Gastroesophageal sphincter (tissue), 4 donors: Measurements from ENCODE around the gene SURF2. TPM values are rescaled to one million over a fixed set of nuclear protein-coding genes. Genes with fewer than 3 reads are reported as not detected.

Experiments
- ATAC-seq: fragments of 150-250 bp; one replicate; pipeline ENCODE4 v1.9.1; 2016; ENCODE audit warnings: mild to moderate bottlenecking, moderate library complexity
- H3K27ac ChIP-seq, 4 donors: fragments of 200-600 bp; sonication (generic) in 3 of 4; 1 replicate in 3 of 4; 2 replicates in 1 of 4; pipeline ENCODE4 v1.5.1; 2016 to 2019
- H3K27me3 ChIP-seq: fragments of 200-600 bp; sonication (generic); one replicate; pipeline ENCODE4 v1.5.1; 2019
- H3K36me3 ChIP-seq, 2 donors: fragments of 200-600 bp; sonication (generic); one replicate each; pipeline ENCODE4 v1.5.1; 2019; ENCODE audit warnings: control low read depth in 1 of 2
- H3K4me1 ChIP-seq, 3 donors: fragments of 200-600 bp; sonication (generic); 1 replicate in 2 of 3; 2 replicates in 1 of 3; pipeline ENCODE4 v1.5.1; 2016 to 2019; ENCODE audit warnings: control low read depth in 2 of 3
- H3K4me3 ChIP-seq, 2 donors: fragments of 200-600 bp; sonication (generic); one replicate each; pipeline ENCODE4 v1.5.1; 2019; ENCODE audit warnings: mild to moderate bottlenecking in 1 of 2, moderate library complexity in 1 of 2
- H3K9me3 ChIP-seq, 3 donors: fragments of 200-600 bp; sonication (generic); one replicate each; pipeline ENCODE4 v1.5.1; 2017 to 2019; ENCODE audit warnings: control low read depth in 2 of 3
- CTCF ChIP-seq, 4 experiments: fragments of 200-600 bp in 2 of 4; fragments of 450-650 bp in 2 of 4; sonication (generic) in 1 of 4; IDR thresholded peaks; one replicate each; pipeline ENCODE4 v1.5.1; 2017 to 2019; ENCODE audit warnings: antibody characterized with exemption in 4 of 4, mild to moderate bottlenecking in 2 of 4, moderate library complexity in 2 of 4
- EP300 ChIP-seq: sonication (generic); formaldehyde crosslinking; IDR thresholded peaks from one replicate; pipeline ENCODE4 v1.6.1; 2017; ENCODE audit warnings: antibody characterized with exemption, mild to moderate bottlenecking
- POLR2A ChIP-seq, 2 donors: fragments of 450-650 bp; IDR thresholded peaks; one replicate each; pipeline ENCODE4 v1.6.1; 2017; ENCODE audit warnings: antibody characterized with exemption in 2 of 2, mild to moderate bottlenecking in 2 of 2, moderate library complexity in 1 of 2
- POLR2AphosphoS5 ChIP-seq: sonication (generic); formaldehyde crosslinking; IDR thresholded peaks from one replicate; pipeline ENCODE4 v1.6.1; 2017; ENCODE audit warnings: antibody characterized with exemption
- WGBS, 2 donors: methylation state at CpG; one replicate each; pipeline ENCODE4 v1.1.5; 2018; ENCODE audit warnings: low coverage in 1 of 2; 5-methylcytosine and 5-hydroxymethylcytosine counted together
- total RNA-seq, 4 donors: library from RNA; depleted of rRNA; stranded (reverse); fragments of >200 nt; gene quantifications; one replicate each; pipeline ENCODE4 v1.1.0, GENCODE V29; 2016

Gene SURF2
- total RNA-seq, 4 donors from 2014 or later: 11.2 to 16.3 (median 15.3) TPM

- peaks cover 0 to 82% of the 10 kb centered on the region in 2 donors for H3K36me3 ChIP-seq
- no peaks in the 10 kb centered on the region for H3K27me3 ChIP-seq
- H3K9me3 ChIP-seq: no peaks in the 10 kb centered on the region
- 60% methylated on average over 1 of the region's 15 CpGs; no CpG with 5 or more reads in 1 of the 2 donors for WGBS, 2 donors
- H3K4me3 ChIP-seq: no peak overlapping the region
- H3K4me1 ChIP-seq: peaks cover 0 to 16% (median 10%) of the 10 kb centered on the region in 3 donors
- H3K27ac ChIP-seq: peak overlapping the region in 3 of 4 donors; percentile 4 to 50 (median 31)
- peak; percentile 75 for ATAC-seq
- TF ChIP-seq POLR2AphosphoS5: no peak
- no peak for TF ChIP-seq POLR2A (IDR thresholded peaks at IDR 0.05)
- no peak for TF ChIP-seq CTCF (IDR thresholded peaks at IDR 0.05)
- TF ChIP-seq EP300: no peak
Measured at GRCh38 chr9:133341369-133342068, 14.8 kb upstream of the SURF2 start.

DNA sequence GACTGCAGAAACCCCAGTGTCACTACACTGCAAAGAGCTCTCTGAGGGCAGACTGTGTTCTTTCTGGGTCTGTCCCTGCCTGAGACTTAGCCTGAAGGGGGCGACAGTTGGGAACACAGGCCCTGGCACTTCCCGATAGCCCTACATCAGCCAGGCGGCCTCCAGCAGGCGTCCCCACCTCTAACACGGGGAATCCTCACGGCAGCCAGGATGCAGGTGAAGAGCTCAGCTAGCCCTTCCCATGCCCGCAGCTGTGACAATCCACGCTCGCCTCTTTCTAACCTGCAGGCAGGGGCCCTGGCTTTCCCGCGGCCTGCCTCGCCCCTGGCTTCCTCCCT lies 14.3 kb upstream of the SURF2 start:
- Histone ChIP-seq H3K4me1 (peaks cover 0 to 16% (median 10%) of the 10 kb centered on the region in 3 donors), H3K4me3 (no peak overlapping the region), H3K9me3 (no peaks in the 10 kb centered on the region), H3K36me3 (peaks cover 0 to 82% of the 10 kb centered on the region in 2 donors), H3K27me3 (no peaks in the 10 kb centered on the region), H3K27ac (peak overlapping the region in 2 of 4 donors; percentile 4 to 37)
- no peak for ATAC-seq
- no CpG with 5 or more reads among the region's 12 CpGs for WGBS, 2 donors
- no peak for TF ChIP-seq EP300

GRCh38 chr9:133342570-133342969 lies 13.8 kb upstream of the SURF2 start:
- Histone ChIP-seq H3K36me3 (peaks cover 0 to 82% of the 10 kb centered on the region in 2 donors), H3K4me3 (no peak overlapping the region), H3K9me3 (no peaks in the 10 kb centered on the region), H3K4me1 (peaks cover 0 to 20% (median 10%) of the 10 kb centered on the region in 3 donors), H3K27me3 (no peaks in the 10 kb centered on the region), H3K27ac (peak overlapping the region in 1 of 4 donors; percentile 37)
- TF ChIP-seq CTCF (IDR thresholded peaks at IDR 0.05) (no peak), EP300 (no peak), POLR2AphosphoS5 (no peak), POLR2A (IDR thresholded peaks at IDR 0.05) (no peak)
- WGBS, 2 donors: 66% methylated on average over 3 of the region's 11 CpGs; no CpG with 5 or more reads in 1 of the 2 donors
- no peak for ATAC-seq

- Histone ChIP-seq H3K4me1 (peaks cover 0 to 26% (median 14%) of the 10 kb centered on the region in 3 donors), H3K4me3 (no peak overlapping the region), H3K9me3 (no peaks in the 10 kb centered on the region), H3K27ac (no peak overlapping the region), H3K36me3 (peaks cover 0 to 73% of the 10 kb centered on the region in 2 donors), H3K27me3 (no peaks in the 10 kb centered on the region)
- TF ChIP-seq POLR2A (IDR thresholded peaks at IDR 0.05) (no peak), POLR2AphosphoS5 (no peak), CTCF (IDR thresholded peaks at IDR 0.05) (no peak), EP300 (no peak)
- no peak for ATAC-seq
- WGBS, 2 donors: no CpG with 5 or more reads among the region's 19 CpGs
Measured at GRCh38 chr9:133344071-133344470, 12.3 kb upstream of the SURF2 start.

DNA sequence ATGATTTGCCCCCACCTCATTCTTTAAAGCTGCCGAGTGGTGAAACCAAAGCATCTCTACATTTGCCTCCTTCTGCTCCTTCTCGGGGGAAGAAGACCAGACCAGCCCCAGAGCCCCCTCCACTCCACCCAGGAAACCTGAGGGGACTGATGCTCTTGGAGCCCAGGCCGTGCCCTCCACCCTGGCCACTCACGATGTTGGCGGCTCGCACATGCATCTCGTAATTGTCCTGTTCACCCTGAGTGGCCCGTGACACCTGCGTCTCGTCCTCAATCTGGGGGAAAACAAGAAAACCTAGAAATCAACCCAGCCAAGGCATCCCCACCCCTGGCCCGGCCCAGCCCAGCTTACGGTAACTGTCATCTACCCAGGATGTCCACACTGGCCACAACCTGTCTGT lies 11.4 kb upstream of the SURF2 start:
- TF ChIP-seq POLR2AphosphoS5 (no peak), POLR2A (IDR thresholded peaks at IDR 0.05) (no peak), CTCF (IDR thresholded peaks at IDR 0.05) (no peak)
- Histone ChIP-seq H3K27ac (no peak overlapping the region), H3K27me3 (no peaks in the 10 kb centered on the region), H3K9me3 (no peaks in the 10 kb centered on the region), H3K4me1 (peaks cover 0 to 35% (median 19%) of the 10 kb centered on the region in 3 donors), H3K4me3 (no peak overlapping the region), H3K36me3 (peaks cover 0 to 73% of the 10 kb centered on the region in 2 donors)
- WGBS, 2 donors: 100% methylated on average over 1 of the region's 12 CpGs; no CpG with 5 or more reads in 1 of the 2 donors
- no peak for ATAC-seq
